WTC11 (cell line): Measurements from ENCODE around the gene PAX9.

Experiments used
- CREB1 ChIP-seq: sonication (generic); formaldehyde crosslinking; IDR thresholded peaks from 2 replicates; pipeline ENCODE4 v1.8.0; 2023; ENCODE audit warnings: mild to moderate bottlenecking, missing genetic modification reagents
- FOXP1 ChIP-seq: sonication (generic); formaldehyde crosslinking; IDR thresholded peaks from 2 replicates; pipeline ENCODE4 v1.8.0; 2022; ENCODE audit warnings: missing genetic modification reagents, mild to moderate bottlenecking, moderate library complexity, borderline replicate concordance
- JUN ChIP-seq: sonication (generic); formaldehyde crosslinking; IDR thresholded peaks from 2 replicates; pipeline ENCODE4 v1.8.0; 2023; ENCODE audit warnings: mild to moderate bottlenecking, missing genetic modification reagents
- MYBL2 ChIP-seq: sonication (generic); formaldehyde crosslinking; IDR thresholded peaks from 2 replicates; pipeline ENCODE4 v1.8.1; 2023; ENCODE audit warnings: mild to moderate bottlenecking, moderate library complexity, missing genetic modification reagents
- SMAD4 ChIP-seq: sonication (generic); formaldehyde crosslinking; IDR thresholded peaks from 2 replicates; pipeline ENCODE4 v1.8.0; 2022; ENCODE audit warnings: mild to moderate bottlenecking, missing genetic modification reagents
- ZBTB21 ChIP-seq: sonication (generic); formaldehyde crosslinking; IDR thresholded peaks from 2 replicates; pipeline ENCODE4 v1.8.1; 2023; ENCODE audit warnings: mild to moderate bottlenecking, missing genetic modification reagents, borderline replicate concordance
- ZNF121 ChIP-seq: sonication (generic); formaldehyde crosslinking; IDR thresholded peaks from 2 replicates; pipeline ENCODE4 v1.8.0; 2023; ENCODE audit warnings: missing genetic modification reagents
- TF ChIP-seq, protein P1 (sequence below): fragments of 200-600 bp; IDR thresholded peaks from 2 replicates; pipeline ENCODE4 v1.8.0; 2022; ENCODE audit warnings: antibody characterized with exemption
- TF ChIP-seq, protein P2 (sequence below): sonication (generic); formaldehyde crosslinking; IDR thresholded peaks from 2 replicates; pipeline ENCODE4 v1.8.0; 2022; ENCODE audit warnings: mild to moderate bottlenecking, missing genetic modification reagents
- TF ChIP-seq, protein P3 (sequence below): sonication (generic); formaldehyde crosslinking; IDR thresholded peaks from 2 replicates; pipeline ENCODE4 v1.8.1; 2023; ENCODE audit warnings: mild to moderate bottlenecking, missing genetic modification reagents, moderate library complexity
- TF ChIP-seq, protein P4 (sequence below): fragments of 250-450 bp; sonication (Bioruptor Pico); IDR thresholded peaks from 2 replicates; pipeline ENCODE4 v2.1.2; 2022; ENCODE audit warnings: mild to moderate bottlenecking, moderate library complexity
- TF ChIP-seq, protein P5 (sequence below): sonication (generic); formaldehyde crosslinking; IDR thresholded peaks from 2 replicates; pipeline ENCODE4 v1.8.1; 2022; ENCODE audit warnings: mild to moderate bottlenecking, missing genetic modification reagents, moderate library complexity, borderline replicate concordance
- TF ChIP-seq, protein P6 (sequence below): sonication (generic); formaldehyde crosslinking; IDR thresholded peaks from 2 replicates; pipeline ENCODE4 v1.8.0; 2022; ENCODE audit warnings: mild to moderate bottlenecking, missing genetic modification reagents

DNA sequence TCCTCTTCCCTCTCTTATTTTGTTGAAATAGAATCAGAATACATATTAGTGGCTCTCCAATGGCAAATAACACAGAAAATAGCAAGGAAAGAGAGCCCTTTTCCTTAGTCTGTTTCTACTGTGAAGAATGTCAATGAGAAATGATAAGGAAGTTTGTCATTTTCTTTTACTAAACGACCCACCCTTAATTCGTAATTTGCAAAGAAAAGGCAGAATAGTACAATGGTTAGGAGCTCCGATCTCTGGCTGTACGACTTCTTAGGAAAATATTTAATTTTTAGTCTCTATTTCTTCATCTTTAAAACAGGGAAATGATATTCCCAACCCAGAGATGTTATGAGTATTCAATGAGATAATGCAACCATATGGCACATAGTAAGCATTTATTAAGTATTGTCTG is 6.0 kb downstream of the PAX9 start:
- TF ChIP-seq, protein P1, sequence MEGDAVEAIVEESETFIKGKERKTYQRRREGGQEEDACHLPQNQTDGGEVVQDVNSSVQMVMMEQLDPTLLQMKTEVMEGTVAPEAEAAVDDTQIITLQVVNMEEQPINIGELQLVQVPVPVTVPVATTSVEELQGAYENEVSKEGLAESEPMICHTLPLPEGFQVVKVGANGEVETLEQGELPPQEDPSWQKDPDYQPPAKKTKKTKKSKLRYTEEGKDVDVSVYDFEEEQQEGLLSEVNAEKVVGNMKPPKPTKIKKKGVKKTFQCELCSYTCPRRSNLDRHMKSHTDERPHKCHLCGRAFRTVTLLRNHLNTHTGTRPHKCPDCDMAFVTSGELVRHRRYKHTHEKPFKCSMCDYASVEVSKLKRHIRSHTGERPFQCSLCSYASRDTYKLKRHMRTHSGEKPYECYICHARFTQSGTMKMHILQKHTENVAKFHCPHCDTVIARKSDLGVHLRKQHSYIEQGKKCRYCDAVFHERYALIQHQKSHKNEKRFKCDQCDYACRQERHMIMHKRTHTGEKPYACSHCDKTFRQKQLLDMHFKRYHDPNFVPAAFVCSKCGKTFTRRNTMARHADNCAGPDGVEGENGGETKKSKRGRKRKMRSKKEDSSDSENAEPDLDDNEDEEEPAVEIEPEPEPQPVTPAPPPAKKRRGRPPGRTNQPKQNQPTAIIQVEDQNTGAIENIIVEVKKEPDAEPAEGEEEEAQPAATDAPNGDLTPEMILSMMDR = no peak
- TF ChIP-seq, protein P2, sequence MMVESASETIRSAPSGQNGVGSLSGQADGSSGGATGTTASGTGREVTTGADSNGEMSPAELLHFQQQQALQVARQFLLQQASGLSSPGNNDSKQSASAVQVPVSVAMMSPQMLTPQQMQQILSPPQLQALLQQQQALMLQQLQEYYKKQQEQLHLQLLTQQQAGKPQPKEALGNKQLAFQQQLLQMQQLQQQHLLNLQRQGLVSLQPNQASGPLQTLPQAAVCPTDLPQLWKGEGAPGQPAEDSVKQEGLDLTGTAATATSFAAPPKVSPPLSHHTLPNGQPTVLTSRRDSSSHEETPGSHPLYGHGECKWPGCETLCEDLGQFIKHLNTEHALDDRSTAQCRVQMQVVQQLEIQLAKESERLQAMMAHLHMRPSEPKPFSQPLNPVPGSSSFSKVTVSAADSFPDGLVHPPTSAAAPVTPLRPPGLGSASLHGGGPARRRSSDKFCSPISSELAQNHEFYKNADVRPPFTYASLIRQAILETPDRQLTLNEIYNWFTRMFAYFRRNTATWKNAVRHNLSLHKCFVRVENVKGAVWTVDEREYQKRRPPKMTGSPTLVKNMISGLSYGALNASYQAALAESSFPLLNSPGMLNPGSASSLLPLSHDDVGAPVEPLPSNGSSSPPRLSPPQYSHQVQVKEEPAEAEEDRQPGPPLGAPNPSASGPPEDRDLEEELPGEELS (CRISPR knock-in tag) = no peak
- TF ChIP-seq ZBTB21 (CRISPR knock-in tag) = no peak
- no peak for TF ChIP-seq CREB1
- TF ChIP-seq JUN = no peak
- TF ChIP-seq, protein P3, sequence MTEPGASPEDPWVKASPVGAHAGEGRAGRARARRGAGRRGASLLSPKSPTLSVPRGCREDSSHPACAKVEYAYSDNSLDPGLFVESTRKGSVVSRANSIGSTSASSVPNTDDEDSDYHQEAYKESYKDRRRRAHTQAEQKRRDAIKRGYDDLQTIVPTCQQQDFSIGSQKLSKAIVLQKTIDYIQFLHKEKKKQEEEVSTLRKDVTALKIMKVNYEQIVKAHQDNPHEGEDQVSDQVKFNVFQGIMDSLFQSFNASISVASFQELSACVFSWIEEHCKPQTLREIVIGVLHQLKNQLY (CRISPR knock-in tag) = no peak
- TF ChIP-seq MYBL2 (CRISPR knock-in tag) = no peak
- TF ChIP-seq, protein P4, sequence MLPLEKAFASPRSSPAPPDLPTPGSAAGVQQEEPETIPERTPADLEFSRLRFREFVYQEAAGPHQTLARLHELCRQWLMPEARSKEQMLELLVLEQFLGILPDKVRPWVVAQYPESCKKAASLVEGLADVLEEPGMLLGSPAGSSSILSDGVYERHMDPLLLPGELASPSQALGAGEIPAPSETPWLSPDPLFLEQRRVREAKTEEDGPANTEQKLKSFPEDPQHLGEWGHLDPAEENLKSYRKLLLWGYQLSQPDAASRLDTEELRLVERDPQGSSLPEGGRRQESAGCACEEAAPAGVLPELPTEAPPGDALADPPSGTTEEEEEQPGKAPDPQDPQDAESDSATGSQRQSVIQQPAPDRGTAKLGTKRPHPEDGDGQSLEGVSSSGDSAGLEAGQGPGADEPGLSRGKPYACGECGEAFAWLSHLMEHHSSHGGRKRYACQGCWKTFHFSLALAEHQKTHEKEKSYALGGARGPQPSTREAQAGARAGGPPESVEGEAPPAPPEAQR = no peak
- TF ChIP-seq FOXP1 (CRISPR knock-in tag) = no peak
- TF ChIP-seq, protein P5, sequence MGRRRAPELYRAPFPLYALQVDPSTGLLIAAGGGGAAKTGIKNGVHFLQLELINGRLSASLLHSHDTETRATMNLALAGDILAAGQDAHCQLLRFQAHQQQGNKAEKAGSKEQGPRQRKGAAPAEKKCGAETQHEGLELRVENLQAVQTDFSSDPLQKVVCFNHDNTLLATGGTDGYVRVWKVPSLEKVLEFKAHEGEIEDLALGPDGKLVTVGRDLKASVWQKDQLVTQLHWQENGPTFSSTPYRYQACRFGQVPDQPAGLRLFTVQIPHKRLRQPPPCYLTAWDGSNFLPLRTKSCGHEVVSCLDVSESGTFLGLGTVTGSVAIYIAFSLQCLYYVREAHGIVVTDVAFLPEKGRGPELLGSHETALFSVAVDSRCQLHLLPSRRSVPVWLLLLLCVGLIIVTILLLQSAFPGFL = no peak
- TF ChIP-seq ZNF121 = no peak
- no peak for TF ChIP-seq SMAD4 (CRISPR knock-in tag)
- TF ChIP-seq, protein P6, sequence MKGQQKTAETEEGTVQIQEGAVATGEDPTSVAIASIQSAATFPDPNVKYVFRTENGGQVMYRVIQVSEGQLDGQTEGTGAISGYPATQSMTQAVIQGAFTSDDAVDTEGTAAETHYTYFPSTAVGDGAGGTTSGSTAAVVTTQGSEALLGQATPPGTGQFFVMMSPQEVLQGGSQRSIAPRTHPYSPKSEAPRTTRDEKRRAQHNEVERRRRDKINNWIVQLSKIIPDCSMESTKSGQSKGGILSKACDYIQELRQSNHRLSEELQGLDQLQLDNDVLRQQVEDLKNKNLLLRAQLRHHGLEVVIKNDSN = no peak
